GM12878 (cell line): ENCODE measurements around the gene XRCC4. TPM values are rescaled to one million over a fixed set of nuclear protein-coding genes. Genes with fewer than 3 reads are reported as not detected.

ENCODE experiments used
- ATAC-seq: fragments of 200-7000 bp; cut with Tn5 transposase; 3 replicates; pipeline ENCODE4 v1.9.1; 2020; ENCODE audit warnings: mild to moderate bottlenecking, moderate library complexity
- BruUV-seq: library from RNA; stranded (reverse); fragments of 400-500 nt; replicated peaks from 2 replicates; lab custom pipeline; 2021; lab: Mats Ljungman, UMichigan
- CTCF ChIA-PET: fragments of 300-600 bp; sonication (Branson Sonifier 250); formaldehyde crosslinking; extraction: SDS; loops from one replicate; lab custom pipeline; 2021; ENCODE audit warnings: inconsistent platforms; lab: Yijun Ruan, JAX
- POLR2A ChIA-PET: fragments of 350-600 bp; formaldehyde crosslinking; extraction: SDS; loops from one replicate; lab custom pipeline; 2021; ENCODE audit warnings: inconsistent platforms; lab: Charles Lee
- RAD21 ChIA-PET: fragments of 300-600 bp; sonication (Branson Sonifier 250); formaldehyde crosslinking; loops from one replicate; lab custom pipeline; 2023; ENCODE audit warnings: antibody characterized with exemption; ENCODE audit not compliant: unreplicated experiment; lab: Charles Lee
- SMC1A ChIA-PET: fragments of 300-600 bp; sonication (Branson Sonifier 250); formaldehyde crosslinking; loops from one replicate; lab custom pipeline; 2023; ENCODE audit not compliant: unreplicated experiment, uncharacterized antibody; lab: Charles Lee
- DNase-seq: peaks from one replicate; pipeline ENCODE4 v3.0.0-alpha.2; 2011; ENCODE audit warnings: low read depth, low spot score
- FAIRE-seq: peaks from 3 replicates; lab custom pipeline; 2011; peaks lifted over from hg19 to GRCh38; lab: Jason Lieb, UNC
- H2AFZ ChIP-seq: 2 replicates; pipeline ENCODE4 v1.6.0; 2011; ENCODE audit warnings: low read depth, low read length, control low read depth; ENCODE audit not compliant: control insufficient read depth
- H3K27ac ChIP-seq: 2 replicates; pipeline ENCODE4 v1.5.1; 2011; ENCODE audit warnings: control low read depth; ENCODE audit not compliant: control insufficient read depth, insufficient read depth
- H3K27me3 ChIP-seq, 2 experiments: replicated peaks in 1 of 2; 2 replicates each; pipeline versions ENCODE4 v1.6.0 to v1.6.1; 2011; ENCODE audit warnings: low read length in 1 of 2; ENCODE audit not compliant: control insufficient read depth in 2 of 2, insufficient read depth in 2 of 2
- H3K36me3 ChIP-seq, 2 experiments: 2 replicates each; pipeline ENCODE4 v1.5.1; 2011; ENCODE audit warnings: low read length in 1 of 2; ENCODE audit not compliant: control insufficient read depth in 2 of 2, insufficient read depth in 2 of 2
- H3K4me1 ChIP-seq: 2 replicates; pipeline ENCODE4 v1.6.1; 2011; ENCODE audit warnings: mild to moderate bottlenecking, low read length, moderate library complexity, mixed read lengths; ENCODE audit not compliant: control insufficient read depth, insufficient read depth
- H3K4me2 ChIP-seq: 2 replicates; pipeline ENCODE4 v1.6.0; 2011; ENCODE audit warnings: control low read depth; ENCODE audit not compliant: control insufficient read depth, insufficient read depth
- H3K4me3 ChIP-seq: fragments of 200-600 bp; sonication (generic); 2 replicates; pipeline ENCODE4 v1.5.1; 2016
- H3K79me2 ChIP-seq: 2 replicates; pipeline ENCODE4 v1.6.0; 2011; ENCODE audit warnings: low read length; ENCODE audit not compliant: control insufficient read depth, insufficient read depth
- H3K9ac ChIP-seq: 2 replicates; pipeline ENCODE4 v1.8.0; 2011; ENCODE audit warnings: low read length, control low read depth, mixed read lengths; ENCODE audit not compliant: control insufficient read depth, insufficient read depth
- H3K9me3 ChIP-seq: replicated peaks from 3 replicates; pipeline ENCODE4 v1.5.1; 2011; ENCODE audit warnings: mild to moderate bottlenecking, low read length; ENCODE audit not compliant: control insufficient read depth, insufficient read depth
- H4K20me1 ChIP-seq: 2 replicates; pipeline ENCODE4 v1.6.0; 2011; ENCODE audit not compliant: control insufficient read depth, insufficient read depth
- BCL11A ChIP-seq: IDR thresholded peaks from 2 replicates; pipeline ENCODE4 v1.6.1; 2011; ENCODE audit warnings: low read depth, low read length
- BHLHE40 ChIP-seq, 2 experiments: fragments of 450-650 bp in 1 of 2; IDR thresholded peaks; 2 replicates each; pipeline ENCODE4 v1.6.1; 2011 to 2017; ENCODE audit warnings: low read depth in 2 of 2, borderline replicate concordance in 1 of 2, improper control_type of control experiment in 1 of 2, low read length in 1 of 2, mild to moderate bottlenecking in 1 of 2
- CREB1 ChIP-seq: IDR thresholded peaks from 2 replicates; pipeline ENCODE4 v1.6.1; 2012; ENCODE audit warnings: low read depth, mild to moderate bottlenecking, inconsistent platforms
- FOS ChIP-seq: IDR thresholded peaks from 3 replicates; pipeline ENCODE4 v1.6.1; 2011; ENCODE audit warnings: borderline replicate concordance; ENCODE audit not compliant: insufficient read length; ENCODE audit errors: extremely low read depth
- FOXK2 ChIP-seq: fragments of 450-650 bp; IDR thresholded peaks from 2 replicates; pipeline ENCODE4 v1.6.1; 2017; ENCODE audit warnings: mild to moderate bottlenecking, moderate library complexity
- HDAC6 ChIP-seq: fragments of 200-600 bp; sonication (generic); IDR thresholded peaks from one replicate; pipeline ENCODE4 v1.8.0; 2017; ENCODE audit warnings: antibody characterized with exemption; ENCODE audit not compliant: unreplicated experiment
- SIX5 ChIP-seq: IDR thresholded peaks from 2 replicates; pipeline ENCODE4 v1.6.1; 2011; ENCODE audit warnings: mild to moderate bottlenecking, low read depth, low read length, moderate library complexity; ENCODE audit not compliant: severe bottlenecking
- SREBF1 ChIP-seq: IDR thresholded peaks from 2 replicates; pipeline ENCODE4 v1.6.1; 2012; ENCODE audit warnings: mild to moderate bottlenecking, low read length
- SRF ChIP-seq, 2 experiments: IDR thresholded peaks; 2 replicates each; pipeline ENCODE4 v1.6.1; 2011; ENCODE audit warnings: low read depth in 2 of 2, low read length in 2 of 2, mild to moderate bottlenecking in 1 of 2, moderate library complexity in 1 of 2
- ZBED1 ChIP-seq: IDR thresholded peaks from 2 replicates; pipeline ENCODE4 v1.6.1; 2016; ENCODE audit warnings: borderline replicate concordance
- WGBS: methylation state at CpG from one replicate; pipeline ENCODE4 v1.1.6; 2016; ENCODE audit warnings: low lambda C conversion rate; ENCODE audit not compliant: insufficient replicate concordance, insufficient coverage; ENCODE audit errors: missing lambda C conversion rate; 5-methylcytosine and 5-hydroxymethylcytosine counted together
- in situ Hi-C: fragments of 300-500 bp; cut with MboI; formaldehyde crosslinking; loops from 9 replicates; pipeline ENCODE4 v1.14.3; 2018; ENCODE audit warnings: mixed read lengths
- intact Hi-C: fragments of 100-400 bp; cut with micrococcal nuclease; formaldehyde crosslinking; loops from one replicate; pipeline ENCODE4 v1.14.2; 2022; ENCODE audit not compliant: unreplicated experiment
- polyA plus RNA-seq, 11 experiments: library from polyadenylated mRNA; depleted of rRNA in 4 of 11; unstranded in 6 of 11; stranded (reverse) in 5 of 11; fragments of >200 nt; fragmentation: Nextera tagmentation in 4 of 11; fragmentation: Illumina TruSeq in 1 of 11; extraction: Ambion mirVana in 4 of 11; extraction: Trizol in 1 of 11; gene quantifications; 1 replicate in 1 of 11; 2 replicates in 10 of 11; pipeline versions ENCODE4 v1.2.1 to v1.2.3, GENCODE V29; 2011 to 2016; ENCODE audit warnings: inconsistent platforms in 2 of 11, missing spikeins in 2 of 11, low read depth in 1 of 11
- total RNA-seq, 4 experiments: library from RNA; depleted of rRNA in 3 of 4; stranded (reverse); fragments of >200 nt in 3 of 4; fragmentation: Illumina TruSeq in 1 of 4; extraction: Trizol in 1 of 4; gene quantifications; 2 replicates each; pipeline versions ENCODE4 v1.2.1 to v1.2.3, GENCODE V29; 2013 to 2021
- TF ChIP-seq, protein P1 (sequence below): IDR thresholded peaks from 2 replicates; pipeline ENCODE4 v1.6.1; 2012; ENCODE audit warnings: mild to moderate bottlenecking, low read depth, low read length

XRCC4 gene
- total and polyA plus RNA-seq, 10 of the 15 experiments (the other 5 are each of a cell fraction or from before 2014, with no cell fraction given), result 12.1 to 53.6 (median 25.8) TPM

DNA sequence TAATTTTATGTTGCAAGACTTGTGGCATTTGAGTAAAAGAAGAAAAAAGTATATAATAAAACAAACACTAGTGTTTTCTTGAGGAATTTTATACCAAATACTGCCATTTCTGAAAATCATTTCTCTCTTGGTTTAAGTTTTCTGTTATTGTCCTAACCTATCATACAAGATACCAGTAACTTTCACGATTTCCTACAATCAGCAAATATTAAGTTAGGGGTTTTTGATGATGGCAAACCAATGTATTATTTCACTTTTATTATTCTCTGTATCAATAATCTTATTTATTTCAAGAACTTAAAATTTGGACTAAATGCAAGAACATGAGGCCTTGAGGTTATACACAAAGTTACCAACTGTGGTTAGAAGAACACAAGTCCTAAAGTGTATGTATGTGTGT is 285.2 kb downstream of the XRCC4 start:
- ChIA-PET POLR2A (no interaction called here), CTCF (no interaction called here)

More for the DNA sequence above, 285.2 kb downstream of the XRCC4 start:
- in situ Hi-C loops (no loop called here), intact Hi-C loops (loop anchor here (10.0 kb wide), 1 partner anchor 288 kb away; the partner anchor contains the start of genes TMEM167A and XRCC4)
- Histone ChIP-seq H3K4me2 (no peak overlapping the region), H3K79me2 (no peaks in the 10 kb centered on the region), H3K36me3 (no peaks in the 10 kb centered on the region), H3K4me3 (no peak overlapping the region), H3K27ac (no peak overlapping the region), H3K27me3 (no peaks in the 10 kb centered on the region), H3K9ac (no peak overlapping the region), H2AFZ (no peak overlapping the region), H3K9me3 (no peaks in the 10 kb centered on the region; the same call in 2 of the 3 replicates), H3K4me1 (peaks cover 9% of the 10 kb centered on the region; the same call in 1 of the 2 replicates), H4K20me1 (no peaks in the 10 kb centered on the region)
- WGBS, result 54% methylated on average over 1 of the region's 1 CpG
- SMC1A ChIA-PET, result no interaction called here
- BruUV-seq, result no TSS peak
- RAD21 ChIA-PET, result no interaction called here
- no peak for DNase-seq
- TF ChIP-seq CREB1 (no peak), FOXK2 (no peak), SRF (IDR thresholded peaks at IDR 0.05; ENCODE audit: low read depth in 2 of 2, low read length in 2 of 2) (no peak), ZBED1 (no peak), BHLHE40 (IDR thresholded peaks at IDR 0.05; ENCODE audit: borderline replicate concordance in 1 of 2, low read depth in 2 of 2, low read length in 1 of 2) (no peak), FOS (no peak), SREBF1 (no peak), HDAC6 (no peak), BCL11A (no peak), SIX5 (no peak)
- TF ChIP-seq, protein P1, sequence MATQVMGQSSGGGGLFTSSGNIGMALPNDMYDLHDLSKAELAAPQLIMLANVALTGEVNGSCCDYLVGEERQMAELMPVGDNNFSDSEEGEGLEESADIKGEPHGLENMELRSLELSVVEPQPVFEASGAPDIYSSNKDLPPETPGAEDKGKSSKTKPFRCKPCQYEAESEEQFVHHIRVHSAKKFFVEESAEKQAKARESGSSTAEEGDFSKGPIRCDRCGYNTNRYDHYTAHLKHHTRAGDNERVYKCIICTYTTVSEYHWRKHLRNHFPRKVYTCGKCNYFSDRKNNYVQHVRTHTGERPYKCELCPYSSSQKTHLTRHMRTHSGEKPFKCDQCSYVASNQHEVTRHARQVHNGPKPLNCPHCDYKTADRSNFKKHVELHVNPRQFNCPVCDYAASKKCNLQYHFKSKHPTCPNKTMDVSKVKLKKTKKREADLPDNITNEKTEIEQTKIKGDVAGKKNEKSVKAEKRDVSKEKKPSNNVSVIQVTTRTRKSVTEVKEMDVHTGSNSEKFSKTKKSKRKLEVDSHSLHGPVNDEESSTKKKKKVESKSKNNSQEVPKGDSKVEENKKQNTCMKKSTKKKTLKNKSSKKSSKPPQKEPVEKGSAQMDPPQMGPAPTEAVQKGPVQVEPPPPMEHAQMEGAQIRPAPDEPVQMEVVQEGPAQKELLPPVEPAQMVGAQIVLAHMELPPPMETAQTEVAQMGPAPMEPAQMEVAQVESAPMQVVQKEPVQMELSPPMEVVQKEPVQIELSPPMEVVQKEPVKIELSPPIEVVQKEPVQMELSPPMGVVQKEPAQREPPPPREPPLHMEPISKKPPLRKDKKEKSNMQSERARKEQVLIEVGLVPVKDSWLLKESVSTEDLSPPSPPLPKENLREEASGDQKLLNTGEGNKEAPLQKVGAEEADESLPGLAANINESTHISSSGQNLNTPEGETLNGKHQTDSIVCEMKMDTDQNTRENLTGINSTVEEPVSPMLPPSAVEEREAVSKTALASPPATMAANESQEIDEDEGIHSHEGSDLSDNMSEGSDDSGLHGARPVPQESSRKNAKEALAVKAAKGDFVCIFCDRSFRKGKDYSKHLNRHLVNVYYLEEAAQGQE, result no peak
- no peak for FAIRE-seq
- ATAC-seq, result no peak
